Measurements from ENCODE around the gene WIPF1.

WIPF1 gene

GRCh38 chr2:174571669-174572323 lies 25.8 kb downstream of the WIPF1 start:
- no peaks in the 10 kb centered on the region for H3K9me3 ChIP-seq (ENCODE audit: control insufficient read depth in 2 of 2, low read length in 2 of 2)
- H3K9ac ChIP-seq (ENCODE audit: low read length in 2 of 2), result no peak overlapping the region
- peaks cover 24 to 25% of the 10 kb centered on the region in 2 donors for H3K36me3 ChIP-seq (ENCODE audit: control insufficient read depth in 2 of 2, insufficient read depth in 2 of 2, low read length in 2 of 2)
- no peaks in the 10 kb centered on the region for H3K27me3 ChIP-seq (ENCODE audit: control insufficient read depth in 1 of 2, insufficient read depth in 2 of 2, low read length in 2 of 2)
- no peak overlapping the region for H3K27ac ChIP-seq (ENCODE audit: low read length)
- H3K4me3 ChIP-seq (ENCODE audit: low read length in 2 of 2), result no peak overlapping the region
- H3K4me1 ChIP-seq (ENCODE audit: control insufficient read depth, insufficient read depth, low read length), result peaks cover 16% of the 10 kb centered on the region

- Histone ChIP-seq H3K36me3 (ENCODE audit: control insufficient read depth in 2 of 2, insufficient read depth in 2 of 2, low read length in 2 of 2) (peaks cover 29 to 30% of the 10 kb centered on the region in 2 donors), H3K27ac (ENCODE audit: low read length) (no peak overlapping the region)
Observed at GRCh38 chr2:174570318-174570958, 27.2 kb downstream of the WIPF1 start.

GRCh38 chr2:174569678-174570077 lies 27.9 kb downstream of the WIPF1 start:
- Histone ChIP-seq H3K27ac (ENCODE audit: low read length) (no peak overlapping the region), H3K27me3 (ENCODE audit: control insufficient read depth in 1 of 2, insufficient read depth in 2 of 2, low read length in 2 of 2) (no peaks in the 10 kb centered on the region), H3K9ac (ENCODE audit: low read length in 2 of 2) (no peak overlapping the region), H3K4me1 (ENCODE audit: control insufficient read depth, insufficient read depth, low read length) (peaks cover 7% of the 10 kb centered on the region), H3K36me3 (ENCODE audit: control insufficient read depth in 2 of 2, insufficient read depth in 2 of 2, low read length in 2 of 2) (peaks cover 30 to 31% of the 10 kb centered on the region in 2 donors), H3K4me3 (ENCODE audit: low read length in 2 of 2) (no peak overlapping the region), H3K9me3 (ENCODE audit: control insufficient read depth in 2 of 2, low read length in 2 of 2) (no peaks in the 10 kb centered on the region)

More at GRCh38 chr2:174570318-174570958, 27.2 kb downstream of the WIPF1 start:
- no peaks in the 10 kb centered on the region for H3K9me3 ChIP-seq (ENCODE audit: control insufficient read depth in 2 of 2, low read length in 2 of 2)
- H3K27me3 ChIP-seq (ENCODE audit: control insufficient read depth in 1 of 2, insufficient read depth in 2 of 2, low read length in 2 of 2), result no peaks in the 10 kb centered on the region
- peaks cover 14% of the 10 kb centered on the region for H3K4me1 ChIP-seq (ENCODE audit: control insufficient read depth, insufficient read depth, low read length)
- H3K9ac ChIP-seq (ENCODE audit: low read length in 2 of 2), result no peak overlapping the region
- H3K4me3 ChIP-seq (ENCODE audit: low read length in 2 of 2), result no peak overlapping the region

GRCh38 chr2:174568425-174568824 lies 29.2 kb downstream of the WIPF1 start:
- peaks cover 30 to 34% of the 10 kb centered on the region in 2 donors for H3K36me3 ChIP-seq (ENCODE audit: control insufficient read depth in 2 of 2, insufficient read depth in 2 of 2, low read length in 2 of 2)
- H3K27ac ChIP-seq (ENCODE audit: low read length), result no peak overlapping the region
- H3K4me3 ChIP-seq (ENCODE audit: low read length in 2 of 2), result no peak overlapping the region
- H3K4me1 ChIP-seq (ENCODE audit: control insufficient read depth, insufficient read depth, low read length), result peaks cover 2% of the 10 kb centered on the region
- H3K27me3 ChIP-seq (ENCODE audit: control insufficient read depth in 1 of 2, insufficient read depth in 2 of 2, low read length in 2 of 2), result no peaks in the 10 kb centered on the region
- no peaks in the 10 kb centered on the region for H3K9me3 ChIP-seq (ENCODE audit: control insufficient read depth in 2 of 2, low read length in 2 of 2)
- no peak overlapping the region for H3K9ac ChIP-seq (ENCODE audit: low read length in 2 of 2)

- Histone ChIP-seq H3K4me1 (ENCODE audit: control insufficient read depth, insufficient read depth, low read length) (peaks cover 5% of the 10 kb centered on the region), H3K27ac (ENCODE audit: low read length) (no peak overlapping the region), H3K36me3 (ENCODE audit: control insufficient read depth in 2 of 2, insufficient read depth in 2 of 2, low read length in 2 of 2) (peaks cover 30 to 37% of the 10 kb centered on the region in 2 donors), H3K27me3 (ENCODE audit: control insufficient read depth in 1 of 2, insufficient read depth in 2 of 2, low read length in 2 of 2) (no peaks in the 10 kb centered on the region), H3K4me3 (ENCODE audit: low read length in 2 of 2) (no peak overlapping the region), H3K9ac (ENCODE audit: low read length in 2 of 2) (no peak overlapping the region), H3K9me3 (ENCODE audit: control insufficient read depth in 2 of 2, low read length in 2 of 2) (no peaks in the 10 kb centered on the region)
Observed at GRCh38 chr2:174566871-174567270, 30.7 kb downstream of the WIPF1 start.

GRCh38 chr2:174563530-174564282 lies 33.9 kb downstream of the WIPF1 start:
- no peak overlapping the region for H3K27ac ChIP-seq (ENCODE audit: low read length)
- H3K9ac ChIP-seq (ENCODE audit: low read length in 2 of 2), result no peak overlapping the region
- no peaks in the 10 kb centered on the region for H3K27me3 ChIP-seq (ENCODE audit: control insufficient read depth in 1 of 2, insufficient read depth in 2 of 2, low read length in 2 of 2)
- H3K9me3 ChIP-seq (ENCODE audit: control insufficient read depth in 2 of 2, low read length in 2 of 2), result no peaks in the 10 kb centered on the region
- no peak overlapping the region for H3K4me3 ChIP-seq (ENCODE audit: low read length in 2 of 2)
- peaks cover 19 to 23% of the 10 kb centered on the region in 2 donors for H3K36me3 ChIP-seq (ENCODE audit: control insufficient read depth in 2 of 2, insufficient read depth in 2 of 2, low read length in 2 of 2)
- peaks cover 6% of the 10 kb centered on the region for H3K4me1 ChIP-seq (ENCODE audit: control insufficient read depth, insufficient read depth, low read length)

GRCh38 chr2:174561972-174562370 lies 35.6 kb downstream of the WIPF1 start:
- Histone ChIP-seq H3K9ac (ENCODE audit: low read length in 2 of 2) (no peak overlapping the region), H3K4me1 (ENCODE audit: control insufficient read depth, insufficient read depth, low read length) (peaks cover 6% of the 10 kb centered on the region), H3K4me3 (ENCODE audit: low read length in 2 of 2) (peak overlapping the region in 1 of 2 donors; percentile 23), H3K9me3 (ENCODE audit: control insufficient read depth in 2 of 2, low read length in 2 of 2) (no peaks in the 10 kb centered on the region), H3K36me3 (ENCODE audit: control insufficient read depth in 2 of 2, insufficient read depth in 2 of 2, low read length in 2 of 2) (peaks cover 8 to 15% of the 10 kb centered on the region in 2 donors), H3K27me3 (ENCODE audit: control insufficient read depth in 1 of 2, insufficient read depth in 2 of 2, low read length in 2 of 2) (no peaks in the 10 kb centered on the region), H3K27ac (ENCODE audit: low read length) (peak overlapping the region; percentile 46)

GRCh38 chr2:174561283-174561971 lies 36.2 kb downstream of the WIPF1 start:
- H3K27me3 ChIP-seq (ENCODE audit: control insufficient read depth in 1 of 2, insufficient read depth in 2 of 2, low read length in 2 of 2), result no peaks in the 10 kb centered on the region
- H3K9me3 ChIP-seq (ENCODE audit: control insufficient read depth in 2 of 2, low read length in 2 of 2), result no peaks in the 10 kb centered on the region
- peaks cover 6% of the 10 kb centered on the region for H3K4me1 ChIP-seq (ENCODE audit: control insufficient read depth, insufficient read depth, low read length)
- H3K27ac ChIP-seq (ENCODE audit: low read length), result peak overlapping the region; percentile 46
- peaks cover 4 to 9% of the 10 kb centered on the region in 2 donors for H3K36me3 ChIP-seq (ENCODE audit: control insufficient read depth in 2 of 2, insufficient read depth in 2 of 2, low read length in 2 of 2)
- H3K9ac ChIP-seq (ENCODE audit: low read length in 2 of 2), result peak overlapping the region in 1 of 2 donors; percentile 2
- H3K4me3 ChIP-seq (ENCODE audit: low read length in 2 of 2), result peak overlapping the region in 1 of 2 donors; percentile 54

GRCh38 chr2:174560737-174561136 lies 36.9 kb downstream of the WIPF1 start:
- peaks cover 0 to 9% of the 10 kb centered on the region in 2 donors for H3K36me3 ChIP-seq (ENCODE audit: control insufficient read depth in 2 of 2, insufficient read depth in 2 of 2, low read length in 2 of 2)
- no peaks in the 10 kb centered on the region for H3K9me3 ChIP-seq (ENCODE audit: control insufficient read depth in 2 of 2, low read length in 2 of 2)
- H3K4me1 ChIP-seq (ENCODE audit: control insufficient read depth, insufficient read depth, low read length), result peaks cover 6% of the 10 kb centered on the region
- no peak overlapping the region for H3K4me3 ChIP-seq (ENCODE audit: low read length in 2 of 2)
- H3K27ac ChIP-seq (ENCODE audit: low read length), result peak overlapping the region; percentile 46
- H3K27me3 ChIP-seq (ENCODE audit: control insufficient read depth in 1 of 2, insufficient read depth in 2 of 2, low read length in 2 of 2), result no peaks in the 10 kb centered on the region
- no peak overlapping the region for H3K9ac ChIP-seq (ENCODE audit: low read length in 2 of 2)

- H3K4me3 ChIP-seq (ENCODE audit: low read length in 2 of 2), result no peak overlapping the region
- no peaks in the 10 kb centered on the region for H3K36me3 ChIP-seq (ENCODE audit: control insufficient read depth in 2 of 2, insufficient read depth in 2 of 2, low read length in 2 of 2)
- H3K9ac ChIP-seq (ENCODE audit: low read length in 2 of 2), result no peak overlapping the region
- H3K27me3 ChIP-seq (ENCODE audit: control insufficient read depth in 1 of 2, insufficient read depth in 2 of 2, low read length in 2 of 2), result no peaks in the 10 kb centered on the region
- no peak overlapping the region for H3K27ac ChIP-seq (ENCODE audit: low read length)
- H3K9me3 ChIP-seq (ENCODE audit: control insufficient read depth in 2 of 2, low read length in 2 of 2), result no peaks in the 10 kb centered on the region
- H3K4me1 ChIP-seq (ENCODE audit: control insufficient read depth, insufficient read depth, low read length), result no peaks in the 10 kb centered on the region
Observed at GRCh38 chr2:174555998-174556397, 41.6 kb downstream of the WIPF1 start.
